GM21529 (cell line): ENCODE results near the gene TRAPPC2L.

Source experiments
- ATAC-seq: cut with Tn5 transposase; IDR thresholded peaks from one replicate; pipeline ENCODE4 v1.9.1; 2021; ENCODE audit not compliant: unreplicated experiment

Gene TRAPPC2L

GRCh38 chr16:88906535-88907105 is 49.7 kb downstream of the TRAPPC2L start:
- ATAC-seq: no peak

GRCh38 chr16:88907768-88908167 is 50.8 kb downstream of the TRAPPC2L start:
- ATAC-seq: no peak

- ATAC-seq: no peak
Measured at GRCh38 chr16:88908307-88908706, 51.4 kb downstream of the TRAPPC2L start.

- no peak for ATAC-seq
Measured at GRCh38 chr16:88909431-88910210, 52.7 kb downstream of the TRAPPC2L start.

- ATAC-seq: no peak
Measured at GRCh38 chr16:88910284-88911135, 53.6 kb downstream of the TRAPPC2L start.

GRCh38 chr16:88911136-88911945 is 54.4 kb downstream of the TRAPPC2L start:
- ATAC-seq: no peak

- ATAC-seq: no peak
Measured at GRCh38 chr16:88911946-88912310, 55.0 kb downstream of the TRAPPC2L start.
